BE2C (cell line): Measurements from ENCODE around the gene SEC24D.
"Not testable (repeated sequence)": the region's sequence is repeated elsewhere in the genome, so short reads cannot be mapped to it uniquely, and the experiment has no call there.

Experiments
- DNase-seq: peaks from one replicate; pipeline ENCODE4 v3.0.0-alpha.2; 2020
- H3K27me3 ChIP-seq: fragments of 250-450 bp; sonication (Bioruptor Pico); 2 replicates; pipeline ENCODE4 v1.5.1; 2020; ENCODE audit warnings: mild to moderate bottlenecking
- H3K36me3 ChIP-seq: fragments of 250-450 bp; sonication (Bioruptor Pico); 2 replicates; pipeline ENCODE4 v1.5.1; 2020; ENCODE audit warnings: mild to moderate bottlenecking
- H3K4me1 ChIP-seq: fragments of 250-450 bp; sonication (Bioruptor Pico); 2 replicates; pipeline ENCODE4 v1.5.1; 2020
- H3K4me3 ChIP-seq: 2 replicates; pipeline ENCODE4 v1.5.1; 2011; ENCODE audit warnings: low read depth, low read length
- H3K9me3 ChIP-seq: fragments of 250-450 bp; sonication (Bioruptor Pico); 2 replicates; pipeline ENCODE4 v1.5.1; 2020
- CTCF ChIP-seq: IDR thresholded peaks from 2 replicates; pipeline ENCODE4 v1.5.1; 2012; ENCODE audit warnings: mild to moderate bottlenecking, low read depth, low read length

The SEC24D gene

GRCh38 chr4:118799231-118799942, 36.5 kb downstream of the SEC24D start:
- Histone ChIP-seq H3K9me3 (no peaks in the 10 kb centered on the region), H3K4me1 (no peaks in the 10 kb centered on the region), H3K4me3 (no peak overlapping the region), H3K36me3 (peaks cover 84% of the 10 kb centered on the region), H3K27me3 (no peaks in the 10 kb centered on the region)
- TF ChIP-seq CTCF = no peak
- DNase-seq = no peak

- peak; percentile 35 for TF ChIP-seq CTCF
- Histone ChIP-seq H3K27me3 (no peaks in the 10 kb centered on the region), H3K4me3 (no peak overlapping the region), H3K9me3 (no peaks in the 10 kb centered on the region), H3K36me3 (peaks cover 86% of the 10 kb centered on the region), H3K4me1 (no peaks in the 10 kb centered on the region)
- no peak for DNase-seq
Measured at GRCh38 chr4:118798658-118799057, 37.3 kb downstream of the SEC24D start.

DNA sequence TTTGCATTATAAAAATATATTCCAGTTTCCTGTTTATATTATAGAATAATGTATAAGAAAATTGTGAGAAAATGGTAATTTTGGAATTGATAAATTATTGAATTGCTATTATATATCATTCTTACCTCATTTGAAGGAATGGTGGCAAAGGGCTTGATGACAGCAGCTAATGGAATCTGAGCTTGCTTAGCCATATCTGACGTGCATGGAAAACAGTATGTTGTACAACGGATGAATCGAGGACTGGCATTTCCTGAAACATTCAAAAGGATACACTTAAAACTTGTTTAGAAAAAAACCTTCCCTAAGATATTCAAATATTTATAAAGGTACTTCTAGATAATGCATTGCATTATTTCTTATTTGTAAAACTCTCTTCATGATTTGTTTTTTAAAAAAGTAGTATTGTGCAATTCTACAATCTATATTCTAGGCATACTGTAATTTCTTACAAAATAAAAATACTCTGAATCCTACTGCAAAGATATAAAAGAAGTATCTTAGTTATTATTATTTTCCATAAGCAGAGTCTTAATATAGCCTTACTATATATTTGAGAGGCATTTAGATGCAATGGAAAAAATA, 38.3 kb downstream of the SEC24D start:
- H3K36me3 ChIP-seq = peaks cover 85% of the 10 kb centered on the region

DNA sequence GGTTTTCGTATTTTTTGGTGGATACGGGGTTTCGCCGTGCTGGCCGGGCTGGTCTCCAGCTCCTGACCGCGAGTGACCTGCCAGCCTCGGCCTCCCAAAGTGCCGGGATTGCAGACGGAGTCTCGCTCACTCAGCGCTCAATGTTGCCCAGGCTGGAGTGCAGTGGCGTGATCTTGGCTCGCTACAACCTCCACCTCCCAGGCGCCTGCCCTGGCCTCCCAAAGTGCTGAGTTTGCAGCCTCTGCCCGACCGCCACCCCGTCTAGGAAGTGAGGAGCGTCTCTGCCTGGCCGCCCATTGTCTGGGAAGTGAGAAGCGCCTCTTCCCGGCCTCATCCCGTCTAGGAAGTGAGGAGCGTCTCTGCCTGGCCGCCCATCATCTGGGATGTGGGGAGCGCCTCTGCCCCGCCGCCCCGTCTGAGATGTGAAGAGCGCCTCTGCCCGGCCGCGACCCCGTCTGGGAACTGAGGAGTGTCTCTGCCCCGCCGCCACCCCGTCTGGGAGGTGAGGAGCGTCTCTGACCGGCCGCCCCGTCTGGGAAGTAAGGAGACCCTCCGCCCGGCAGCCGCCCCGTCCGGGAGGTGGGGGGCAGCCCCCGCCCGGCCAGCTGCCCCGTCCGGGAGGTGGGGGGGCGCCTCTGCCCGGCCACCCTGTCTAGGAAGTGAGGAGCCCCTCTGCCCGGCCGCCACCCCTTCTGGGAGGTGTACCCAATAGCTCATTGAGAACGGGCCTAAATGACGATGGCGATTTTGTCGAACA, 44.1 kb downstream of the SEC24D start:
- peaks cover 77% of the 10 kb centered on the region for H3K36me3 ChIP-seq
- H3K4me3 ChIP-seq, H3K9me3 ChIP-seq: not testable (repeated sequence)

More for the DNA sequence above, 38.3 kb downstream of the SEC24D start:
- Histone ChIP-seq H3K4me3 (no peak overlapping the region), H3K27me3 (no peaks in the 10 kb centered on the region), H3K4me1 (no peaks in the 10 kb centered on the region), H3K9me3 (no peaks in the 10 kb centered on the region)
- no peak for DNase-seq
- no peak for TF ChIP-seq CTCF

GRCh38 chr4:118790544-118790943, 45.4 kb downstream of the SEC24D start:
- Histone ChIP-seq H3K27me3 (no peaks in the 10 kb centered on the region), H3K4me3 (no peak overlapping the region), H3K36me3 (peaks cover 65% of the 10 kb centered on the region), H3K9me3 (no peaks in the 10 kb centered on the region), H3K4me1 (no peaks in the 10 kb centered on the region; the same call in 1 of the 2 replicates)
- no peak for TF ChIP-seq CTCF
- DNase-seq = no peak

More for the DNA sequence above, 44.1 kb downstream of the SEC24D start:
- not testable (repeated sequence) for DNase-seq, H3K27me3 ChIP-seq, H3K4me1 ChIP-seq

- DNase-seq = no peak
- TF ChIP-seq CTCF = no peak
- Histone ChIP-seq H3K9me3 (no peaks in the 10 kb centered on the region), H3K4me1 (no peaks in the 10 kb centered on the region; the same call in 1 of the 2 replicates), H3K36me3 (peaks cover 57% of the 10 kb centered on the region), H3K27me3 (no peaks in the 10 kb centered on the region), H3K4me3 (no peak overlapping the region)
Measured at GRCh38 chr4:118788911-118789310, 47.0 kb downstream of the SEC24D start.
